ENCODE measurements around the gene CDH1. TPM values are rescaled to one million over a fixed set of nuclear protein-coding genes. Genes with fewer than 3 reads are reported as not detected.

Gene CDH1
- polyA plus RNA-seq, 1 of the 3 experiments (the other 2 are of a cell fraction): not detected

DNA sequence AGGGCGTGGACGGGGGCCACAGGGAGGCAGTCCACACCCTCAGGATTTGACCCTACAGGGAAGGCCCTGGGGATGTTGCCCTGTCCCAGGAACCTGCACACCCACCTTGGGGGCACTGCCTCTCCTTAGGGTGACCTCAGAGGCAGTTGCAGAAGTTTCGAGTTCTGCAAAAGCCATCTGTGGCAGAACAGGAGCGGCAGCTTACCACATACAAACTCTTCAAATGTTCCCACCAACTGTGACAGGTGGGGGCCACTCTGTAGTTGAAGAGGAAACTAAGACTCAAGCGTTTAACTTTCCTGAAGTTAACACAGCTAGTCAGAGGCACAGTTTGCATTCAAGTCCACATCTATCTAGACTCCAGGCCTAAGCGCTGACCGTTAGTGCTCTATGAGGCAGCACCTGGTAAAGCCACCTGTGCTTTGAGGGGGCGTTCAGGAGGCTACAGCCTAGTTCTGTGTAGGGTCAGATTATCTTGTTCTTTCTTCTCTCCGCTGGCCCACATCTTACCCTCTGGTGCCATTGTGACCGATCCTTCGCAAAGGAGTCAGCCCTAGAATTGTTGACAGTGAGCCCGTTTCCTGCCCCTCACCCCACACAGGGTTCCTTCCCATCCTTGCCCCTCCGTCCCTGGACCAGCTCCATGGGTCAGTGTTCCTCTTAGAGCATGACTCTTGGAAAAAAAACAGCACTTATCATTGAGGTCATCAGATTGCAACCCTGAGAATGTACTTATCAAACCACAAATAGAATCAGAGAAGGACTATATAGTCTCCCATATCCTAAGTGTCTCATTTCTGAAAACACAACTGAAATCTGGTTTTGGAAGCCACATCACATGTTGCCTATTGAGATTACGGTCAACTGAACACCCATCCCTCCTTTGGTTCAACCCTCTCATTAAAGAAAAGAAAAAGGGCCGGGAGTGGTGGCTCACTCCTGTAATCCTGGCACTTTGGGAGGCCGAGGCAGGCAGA, 45.4 kb downstream of the CDH1 start:
- CTCF ChIA-PET: no interaction called here
- Histone ChIP-seq H3F3A (replicated peaks; ENCODE audit: insufficient read depth) (no peaks in the 10 kb centered on the region), H3K27me3 (ENCODE audit: insufficient read depth) (no peaks in the 10 kb centered on the region), H3K9ac (no peak overlapping the region), H3K4me1 (ENCODE audit: control insufficient read depth in 1 of 2, insufficient read depth in 2 of 2, low read depth in 1 of 2, low read length in 1 of 2) (no peaks in the 10 kb centered on the region), H3K9me2 (no peaks in the 10 kb centered on the region), H3K27ac (ENCODE audit: low read depth in 2 of 2, low read length in 1 of 2) (no peak overlapping the region), H3K36me3 (replicated peaks in 1 of 2; ENCODE audit: control insufficient read depth in 1 of 2, insufficient read depth in 2 of 2, low read length in 1 of 2) (no peaks in the 10 kb centered on the region), H3K4me3 (ENCODE audit: low read depth in 2 of 2, low read length in 1 of 2) (no peak overlapping the region), H3K9me3 (no peaks in the 10 kb centered on the region), H3K79me2 (ENCODE audit: insufficient read depth) (no peaks in the 10 kb centered on the region), H2AFZ (ENCODE audit: low read depth) (no peak overlapping the region), H4K20me1 (ENCODE audit: insufficient read depth) (no peaks in the 10 kb centered on the region), H3K4me2 (no peak overlapping the region)
- TF ChIP-seq FOSL2 (IDR thresholded peaks at IDR 0.05; ENCODE audit: borderline replicate concordance, low read depth) (no peak), NFIC (IDR thresholded peaks at IDR 0.05; ENCODE audit: borderline replicate concordance) (no peak), EZH2phosphoT487 (IDR thresholded peaks at IDR 0.05; ENCODE audit: borderline replicate concordance, low read depth) (no peak), MAX (IDR thresholded peaks at IDR 0.05; ENCODE audit: low read depth) (no peak), FOXM1 (IDR thresholded peaks at IDR 0.05; ENCODE audit: low read depth) (no peak), USF2 (IDR thresholded peaks at IDR 0.05; ENCODE audit: borderline replicate concordance, low read depth, low read length) (no peak), TAF1 (IDR thresholded peaks at IDR 0.05; ENCODE audit: borderline replicate concordance, low read depth, low read length) (no peak), SIN3A (IDR thresholded peaks at IDR 0.05; ENCODE audit: borderline replicate concordance, low read depth, low read length) (no peak), MXI1 (IDR thresholded peaks at IDR 0.05; ENCODE audit: low read depth, low read length) (no peak), RFX5 (IDR thresholded peaks at IDR 0.05; ENCODE audit: low read length) (no peak), MEF2A (IDR thresholded peaks at IDR 0.05; ENCODE audit: borderline replicate concordance, low read depth) (no peak), YY1 (IDR thresholded peaks at IDR 0.05; ENCODE audit: low read depth) (no peak), RAD21 (IDR thresholded peaks at IDR 0.05; ENCODE audit: low read length) (no peak), TEAD4 (IDR thresholded peaks at IDR 0.05; ENCODE audit: borderline replicate concordance, insufficient read depth) (no peak)
- TF ChIP-seq, protein P1, sequence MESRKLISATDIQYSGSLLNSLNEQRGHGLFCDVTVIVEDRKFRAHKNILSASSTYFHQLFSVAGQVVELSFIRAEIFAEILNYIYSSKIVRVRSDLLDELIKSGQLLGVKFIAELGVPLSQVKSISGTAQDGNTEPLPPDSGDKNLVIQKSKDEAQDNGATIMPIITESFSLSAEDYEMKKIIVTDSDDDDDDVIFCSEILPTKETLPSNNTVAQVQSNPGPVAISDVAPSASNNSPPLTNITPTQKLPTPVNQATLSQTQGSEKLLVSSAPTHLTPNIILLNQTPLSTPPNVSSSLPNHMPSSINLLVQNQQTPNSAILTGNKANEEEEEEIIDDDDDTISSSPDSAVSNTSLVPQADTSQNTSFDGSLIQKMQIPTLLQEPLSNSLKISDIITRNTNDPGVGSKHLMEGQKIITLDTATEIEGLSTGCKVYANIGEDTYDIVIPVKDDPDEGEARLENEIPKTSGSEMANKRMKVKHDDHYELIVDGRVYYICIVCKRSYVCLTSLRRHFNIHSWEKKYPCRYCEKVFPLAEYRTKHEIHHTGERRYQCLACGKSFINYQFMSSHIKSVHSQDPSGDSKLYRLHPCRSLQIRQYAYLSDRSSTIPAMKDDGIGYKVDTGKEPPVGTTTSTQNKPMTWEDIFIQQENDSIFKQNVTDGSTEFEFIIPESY (IDR thresholded peaks at IDR 0.05; ENCODE audit: borderline replicate concordance, low read depth): no peak
- 65% methylated on average over 12 of the region's 16 CpGs for WGBS (ENCODE audit: low lambda C conversion rate)
- DNase-seq: no peak
- POLR2A ChIA-PET: no interaction called here

All from SK-N-SH (cell line).